PFSK-1 (cell line): ENCODE data around the gene IPCEF1.

Source experiments
- POLR2AphosphoS5 ChIP-seq: IDR thresholded peaks from 2 replicates; pipeline ENCODE4 v1.6.1; 2012; ENCODE audit warnings: low read depth, mild to moderate bottlenecking, control low read depth, low read length, moderate library complexity
- SIN3A ChIP-seq: IDR thresholded peaks from 2 replicates; pipeline ENCODE4 v1.6.1; 2012; ENCODE audit warnings: mild to moderate bottlenecking, low read length, moderate library complexity, borderline replicate concordance; ENCODE audit not compliant: insufficient read depth

DNA sequence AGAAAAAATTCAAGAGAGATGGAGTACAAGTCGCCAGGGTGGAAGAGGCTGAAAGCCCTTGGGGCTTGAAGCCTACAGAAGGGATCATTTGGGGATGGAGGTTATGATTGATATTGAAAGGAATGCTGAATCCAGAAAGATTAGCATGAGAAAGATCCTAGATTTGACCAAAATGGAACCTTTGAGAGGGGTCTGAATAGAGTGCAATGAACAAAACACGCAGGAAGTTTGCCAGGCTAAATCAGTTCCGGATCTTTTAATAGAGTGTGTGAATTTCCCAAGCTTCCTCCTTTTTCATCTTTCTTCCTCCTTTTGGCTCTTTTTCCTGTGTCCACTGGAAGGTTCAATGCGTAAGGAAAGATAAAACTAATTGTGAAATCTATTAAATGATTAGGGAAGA lies 15.3 kb downstream of the IPCEF1 start:
- no peak for TF ChIP-seq POLR2AphosphoS5
- TF ChIP-seq SIN3A, result no peak
